AG10803 (cell line): Measurements from ENCODE around the gene RET.
"Not testable (repeated sequence)": the region's sequence is repeated elsewhere in the genome, so short reads cannot be mapped to it uniquely, and the experiment has no call there.

Source experiments
- DNase-seq: peaks from one replicate; pipeline ENCODE4 v3.0.0; 2010; ENCODE audit warnings: low read depth
- H3K4me3 ChIP-seq: 2 replicates; pipeline ENCODE4 v1.5.1; 2011; ENCODE audit warnings: mild to moderate bottlenecking, low read length, control low read depth
- TF ChIP-seq, protein P1 (sequence below): conservative IDR thresholded peaks from 2 replicates; pipeline ENCODE4 v1.5.1; 2011; ENCODE audit warnings: mild to moderate bottlenecking, low read length, control low read depth, inconsistent platforms

Gene RET

GRCh38 chr10:43086321-43086942, 9.6 kb downstream of the RET start:
- DNase-seq = no peak
- TF ChIP-seq, protein P1, sequence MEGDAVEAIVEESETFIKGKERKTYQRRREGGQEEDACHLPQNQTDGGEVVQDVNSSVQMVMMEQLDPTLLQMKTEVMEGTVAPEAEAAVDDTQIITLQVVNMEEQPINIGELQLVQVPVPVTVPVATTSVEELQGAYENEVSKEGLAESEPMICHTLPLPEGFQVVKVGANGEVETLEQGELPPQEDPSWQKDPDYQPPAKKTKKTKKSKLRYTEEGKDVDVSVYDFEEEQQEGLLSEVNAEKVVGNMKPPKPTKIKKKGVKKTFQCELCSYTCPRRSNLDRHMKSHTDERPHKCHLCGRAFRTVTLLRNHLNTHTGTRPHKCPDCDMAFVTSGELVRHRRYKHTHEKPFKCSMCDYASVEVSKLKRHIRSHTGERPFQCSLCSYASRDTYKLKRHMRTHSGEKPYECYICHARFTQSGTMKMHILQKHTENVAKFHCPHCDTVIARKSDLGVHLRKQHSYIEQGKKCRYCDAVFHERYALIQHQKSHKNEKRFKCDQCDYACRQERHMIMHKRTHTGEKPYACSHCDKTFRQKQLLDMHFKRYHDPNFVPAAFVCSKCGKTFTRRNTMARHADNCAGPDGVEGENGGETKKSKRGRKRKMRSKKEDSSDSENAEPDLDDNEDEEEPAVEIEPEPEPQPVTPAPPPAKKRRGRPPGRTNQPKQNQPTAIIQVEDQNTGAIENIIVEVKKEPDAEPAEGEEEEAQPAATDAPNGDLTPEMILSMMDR = no peak
- H3K4me3 ChIP-seq = no peak overlapping the region

GRCh38 chr10:43089519-43089918, 12.7 kb downstream of the RET start:
- TF ChIP-seq, protein P1 = no peak
- no peak for DNase-seq
- no peak overlapping the region for H3K4me3 ChIP-seq

GRCh38 chr10:43090188-43090587, 13.3 kb downstream of the RET start:
- TF ChIP-seq, protein P1 = no peak
- DNase-seq = no peak
- no peak overlapping the region for H3K4me3 ChIP-seq

GRCh38 chr10:43090664-43091063, 13.8 kb downstream of the RET start:
- no peak overlapping the region for H3K4me3 ChIP-seq
- TF ChIP-seq, protein P1 = no peak
- no peak for DNase-seq

DNA sequence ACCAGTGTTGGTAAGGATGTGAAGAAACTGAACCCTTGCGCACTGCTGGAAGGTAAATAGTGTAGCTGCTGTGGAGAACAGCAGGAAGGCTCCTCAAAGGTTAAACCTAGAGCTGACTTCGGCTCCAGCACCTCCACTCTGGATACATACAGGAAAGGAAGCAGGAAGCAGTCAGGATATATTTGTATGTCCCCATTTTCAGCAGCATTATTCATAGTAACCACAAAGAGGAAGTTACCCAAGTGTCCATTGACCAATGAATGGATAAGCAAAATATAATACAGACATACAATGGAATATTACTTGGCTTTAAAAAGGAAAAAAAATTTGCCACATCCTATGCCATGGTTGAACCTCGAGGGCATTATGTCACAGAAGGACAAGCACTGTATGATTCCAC, 15.0 kb downstream of the RET start:
- no peak for DNase-seq
- no peak overlapping the region for H3K4me3 ChIP-seq
- TF ChIP-seq, protein P1 = no peak

- TF ChIP-seq, protein P1 = no peak
- no peak overlapping the region for H3K4me3 ChIP-seq
- no peak for DNase-seq
Measured at GRCh38 chr10:43093423-43094076, 16.7 kb downstream of the RET start.

GRCh38 chr10:43094085-43094484, 17.2 kb downstream of the RET start:
- no peak overlapping the region for H3K4me3 ChIP-seq
- TF ChIP-seq, protein P1 = no peak
- no peak for DNase-seq

- not testable (repeated sequence) for H3K4me3 ChIP-seq, DNase-seq
Measured at GRCh38 chr10:43099339-43099738, 22.5 kb downstream of the RET start.
